IMR-90 (cell line): ENCODE results near the gene PSMD1.

ENCODE experiments used
- MAZ ChIP-seq: IDR thresholded peaks from 2 replicates; pipeline ENCODE4 v1.6.1; 2012; ENCODE audit warnings: low read depth, mild to moderate bottlenecking, low read length, improper control_type of control experiment, moderate library complexity, borderline replicate concordance
- POLR2A ChIP-seq: IDR thresholded peaks from 2 replicates; pipeline ENCODE4 v1.6.1; 2012; ENCODE audit warnings: mild to moderate bottlenecking, low read depth, low read length
- TF ChIP-seq, protein P1 (sequence below): conservative IDR thresholded peaks from 2 replicates; pipeline ENCODE4 v1.5.1; 2012; ENCODE audit warnings: mild to moderate bottlenecking, low read depth, low read length, improper control_type of control experiment
- TF ChIP-seq, protein P2 (sequence below): fragments of 150-350 bp; IDR thresholded peaks from 2 replicates; pipeline ENCODE4 v1.6.1; 2017; ENCODE audit warnings: mild to moderate bottlenecking, antibody characterized with exemption, low read length, low read depth

DNA sequence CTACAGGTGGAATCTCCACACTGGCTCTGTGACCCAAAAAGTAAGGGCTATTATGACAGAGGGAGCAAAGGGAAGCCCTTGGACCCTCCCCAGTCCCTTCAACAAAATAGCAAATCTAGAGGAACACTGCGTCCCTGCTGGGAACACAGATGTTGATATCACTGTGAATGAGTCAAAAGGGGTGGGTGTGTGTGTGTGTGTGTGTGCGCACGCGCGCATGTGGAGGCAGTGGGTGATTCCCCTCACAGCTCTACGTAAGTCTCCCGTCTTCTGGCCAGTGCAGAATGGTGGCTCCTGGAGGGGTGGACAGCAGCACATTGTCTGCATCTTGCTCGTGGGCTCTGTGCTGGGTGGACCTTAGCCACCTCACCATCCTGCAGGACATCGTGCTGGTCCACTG lies 27.1 kb upstream of the PSMD1 start:
- TF ChIP-seq, protein P1, sequence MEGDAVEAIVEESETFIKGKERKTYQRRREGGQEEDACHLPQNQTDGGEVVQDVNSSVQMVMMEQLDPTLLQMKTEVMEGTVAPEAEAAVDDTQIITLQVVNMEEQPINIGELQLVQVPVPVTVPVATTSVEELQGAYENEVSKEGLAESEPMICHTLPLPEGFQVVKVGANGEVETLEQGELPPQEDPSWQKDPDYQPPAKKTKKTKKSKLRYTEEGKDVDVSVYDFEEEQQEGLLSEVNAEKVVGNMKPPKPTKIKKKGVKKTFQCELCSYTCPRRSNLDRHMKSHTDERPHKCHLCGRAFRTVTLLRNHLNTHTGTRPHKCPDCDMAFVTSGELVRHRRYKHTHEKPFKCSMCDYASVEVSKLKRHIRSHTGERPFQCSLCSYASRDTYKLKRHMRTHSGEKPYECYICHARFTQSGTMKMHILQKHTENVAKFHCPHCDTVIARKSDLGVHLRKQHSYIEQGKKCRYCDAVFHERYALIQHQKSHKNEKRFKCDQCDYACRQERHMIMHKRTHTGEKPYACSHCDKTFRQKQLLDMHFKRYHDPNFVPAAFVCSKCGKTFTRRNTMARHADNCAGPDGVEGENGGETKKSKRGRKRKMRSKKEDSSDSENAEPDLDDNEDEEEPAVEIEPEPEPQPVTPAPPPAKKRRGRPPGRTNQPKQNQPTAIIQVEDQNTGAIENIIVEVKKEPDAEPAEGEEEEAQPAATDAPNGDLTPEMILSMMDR = no peak
- no peak for TF ChIP-seq POLR2A
- TF ChIP-seq MAZ = no peak
- TF ChIP-seq, protein P2, sequence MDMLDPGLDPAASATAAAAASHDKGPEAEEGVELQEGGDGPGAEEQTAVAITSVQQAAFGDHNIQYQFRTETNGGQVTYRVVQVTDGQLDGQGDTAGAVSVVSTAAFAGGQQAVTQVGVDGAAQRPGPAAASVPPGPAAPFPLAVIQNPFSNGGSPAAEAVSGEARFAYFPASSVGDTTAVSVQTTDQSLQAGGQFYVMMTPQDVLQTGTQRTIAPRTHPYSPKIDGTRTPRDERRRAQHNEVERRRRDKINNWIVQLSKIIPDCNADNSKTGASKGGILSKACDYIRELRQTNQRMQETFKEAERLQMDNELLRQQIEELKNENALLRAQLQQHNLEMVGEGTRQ = no peak
